Keratinocyte (primary cell): Measurements from ENCODE around the gene ACVR1. TPM values are rescaled to one million over a fixed set of nuclear protein-coding genes. Genes with fewer than 3 reads are reported as not detected.
"Not testable (repeated sequence)": the region's sequence is repeated elsewhere in the genome, so short reads cannot be mapped to it uniquely, and the experiment has no call there.

Experiments used
- DNase-seq: peaks from one replicate; pipeline ENCODE4 v3.0.0-alpha.2; 2011; ENCODE audit warnings: low read depth, missing footprints, low spot score
- FAIRE-seq: peaks from 2 replicates; lab custom pipeline; 2011; peaks lifted over from hg19 to GRCh38; lab: Jason Lieb, UNC
- H2AFZ ChIP-seq: 2 replicates; pipeline ENCODE4 v1.6.0; 2012; ENCODE audit warnings: low read length, control low read depth, inconsistent platforms; ENCODE audit not compliant: control insufficient read depth
- H3K27ac ChIP-seq: 2 replicates; pipeline ENCODE4 v1.5.1; 2011; ENCODE audit warnings: low read length; ENCODE audit not compliant: control insufficient read depth, insufficient read depth
- H3K27me3 ChIP-seq: 3 replicates; pipeline ENCODE4 v1.6.0; 2011; ENCODE audit warnings: low read length; ENCODE audit not compliant: control insufficient read depth, insufficient read depth; ENCODE audit errors: extremely low read depth
- H3K36me3 ChIP-seq, 2 experiments: 2 replicates in 1 of 2; 3 replicates in 1 of 2; pipeline ENCODE4 v1.5.1; 2011; ENCODE audit warnings: low read length in 2 of 2, mild to moderate bottlenecking in 1 of 2; ENCODE audit not compliant: control insufficient read depth in 2 of 2, insufficient read depth in 2 of 2; ENCODE audit errors: extremely low read depth in 1 of 2
- H3K4me1 ChIP-seq: 3 replicates; pipeline ENCODE4 v1.5.1; 2011; ENCODE audit warnings: low read length; ENCODE audit not compliant: control insufficient read depth, insufficient read depth; ENCODE audit errors: extremely low read depth
- H3K4me2 ChIP-seq: 3 replicates; pipeline ENCODE4 v1.6.0; 2011; ENCODE audit warnings: low read depth, low read length; ENCODE audit not compliant: control insufficient read depth, insufficient read depth; ENCODE audit errors: extremely low read depth
- H3K4me3 ChIP-seq, 3 experiments: fragments of 200-600 bp in 1 of 3; sonication (generic) in 1 of 3; 2 replicates in 2 of 3; 3 replicates in 1 of 3; pipeline ENCODE4 v1.5.1; 2011 to 2016; ENCODE audit warnings: low read length in 3 of 3, mild to moderate bottlenecking in 3 of 3, control low read depth in 2 of 3, inconsistent platforms in 1 of 3, low read depth in 1 of 3, mixed read lengths in 1 of 3, mixed run types in 1 of 3, moderate library complexity in 1 of 3; ENCODE audit not compliant: control insufficient read depth in 2 of 3, insufficient read depth in 2 of 3; ENCODE audit errors: extremely low read depth in 1 of 3
- H3K79me2 ChIP-seq: 2 replicates; pipeline ENCODE4 v1.6.0; 2012; ENCODE audit warnings: low read length; ENCODE audit not compliant: control insufficient read depth, insufficient read depth
- H3K9ac ChIP-seq: 3 replicates; pipeline ENCODE4 v1.6.0; 2011; ENCODE audit warnings: low read length; ENCODE audit not compliant: control insufficient read depth, insufficient read depth; ENCODE audit errors: extremely low read depth
- H3K9me1 ChIP-seq: 3 replicates; pipeline ENCODE4 v1.6.0; 2011; ENCODE audit warnings: low read length; ENCODE audit not compliant: control insufficient read depth, insufficient read depth; ENCODE audit errors: extremely low read depth
- H3K9me3 ChIP-seq: 2 replicates; pipeline ENCODE4 v1.5.1; 2012; ENCODE audit warnings: low read depth, low read length; ENCODE audit not compliant: control insufficient read depth
- H4K20me1 ChIP-seq: 3 replicates; pipeline ENCODE4 v1.6.0; 2011; ENCODE audit warnings: low read length; ENCODE audit not compliant: control insufficient read depth, insufficient read depth; ENCODE audit errors: extremely low read depth
- CTCF ChIP-seq, 3 experiments: IDR thresholded peaks in 1 of 3; conservative IDR thresholded peaks in 1 of 3; optimal IDR thresholded peaks in 1 of 3; 2 replicates in 2 of 3; 3 replicates in 1 of 3; pipeline versions ENCODE3 to v1.5.1; 2011; ENCODE audit warnings: low read length in 3 of 3, mild to moderate bottlenecking in 3 of 3, moderate library complexity in 2 of 3, control low read depth in 1 of 3, inconsistent platforms in 1 of 3; ENCODE audit not compliant: insufficient read depth in 2 of 3; ENCODE audit errors: extremely low read depth in 1 of 3
- EZH2 ChIP-seq: IDR thresholded peaks from one replicate; pipeline ENCODE4 v1.6.1; 2012; ENCODE audit warnings: inconsistent platforms, mild to moderate bottlenecking, low read length, moderate library complexity
- dilution Hi-C: fragments of 300-500 bp; cut with MboI; formaldehyde crosslinking; loops from one replicate; pipeline ENCODE4 v1.7.0; 2020; ENCODE audit warnings: low sequenced_read_pairs; ENCODE audit not compliant: extremely low pct_ligation_motif_present
- polyA plus RNA-seq, 5 experiments: library from polyadenylated mRNA; depleted of rRNA in 3 of 5; stranded (reverse) in 3 of 5; stranded (forward) in 1 of 5; unstranded in 1 of 5; fragments of >200 nt; gene quantifications; 1 replicate in 1 of 5; 2 replicates in 3 of 5; 3 replicates in 1 of 5; pipeline versions ENCODE4 v1.2.1 to v1.2.3, GENCODE V29; 2011 to 2012; ENCODE audit warnings: missing spikeins in 2 of 5, low read depth in 1 of 5, low replicate concordance in 1 of 5

The ACVR1 gene
- polyA plus RNA-seq, 1 donor (not counting 4 experiments of a cell fraction or from before 2014, with no cell fraction given), result 30.8 TPM

GRCh38 chr2:157720504-157720903 is 155.6 kb downstream of the ACVR1 start:
- TF ChIP-seq CTCF (optimal IDR thresholded peaks at IDR 0.05 in 1 of 3, IDR thresholded peaks at IDR 0.05 in 1 of 3, conservative IDR thresholded peaks at IDR 0.05 in 1 of 3; ENCODE audit: extremely low read depth in 1 of 3, insufficient read depth in 2 of 3, low read length in 3 of 3), result no peak
- TF ChIP-seq EZH2, result no peak
- no peak overlapping the region for H3K4me2 ChIP-seq
- dilution Hi-C loops, result no loop called here
- H3K4me3 ChIP-seq, result no peak overlapping the region
- no peak overlapping the region for H2AFZ ChIP-seq
- no peak for DNase-seq
- H3K9me3 ChIP-seq, result no peaks in the 10 kb centered on the region
- no peak overlapping the region for H3K9ac ChIP-seq
- no peaks in the 10 kb centered on the region for H4K20me1 ChIP-seq
- H3K27me3 ChIP-seq, result no peaks in the 10 kb centered on the region
- H3K79me2 ChIP-seq, result no peaks in the 10 kb centered on the region
- no peaks in the 10 kb centered on the region for H3K9me1 ChIP-seq
- peaks cover 3% of the 10 kb centered on the region in 2 experiments for H3K36me3 ChIP-seq
- no peaks in the 10 kb centered on the region for H3K4me1 ChIP-seq
- no peak for FAIRE-seq
- no peak overlapping the region for H3K27ac ChIP-seq

GRCh38 chr2:157704653-157705052 is 171.5 kb downstream of the ACVR1 start:
- not testable (repeated sequence) for H3K9me3 ChIP-seq, H3K4me1 ChIP-seq

GRCh38 chr2:157704148-157704547 is 172.0 kb downstream of the ACVR1 start:
- H3K9me1 ChIP-seq, H3K27ac ChIP-seq, H3K9ac ChIP-seq, dilution Hi-C loops, H3K4me3 ChIP-seq, H2AFZ ChIP-seq, H4K20me1 ChIP-seq, H3K27me3 ChIP-seq, H3K9me3 ChIP-seq, H3K36me3 ChIP-seq, DNase-seq, FAIRE-seq, H3K4me1 ChIP-seq, H3K4me2 ChIP-seq, H3K79me2 ChIP-seq: not testable (repeated sequence)

More at GRCh38 chr2:157704653-157705052, 171.5 kb downstream of the ACVR1 start:
- H3K9ac ChIP-seq, DNase-seq, H3K27ac ChIP-seq, H2AFZ ChIP-seq, dilution Hi-C loops, H3K79me2 ChIP-seq, H3K27me3 ChIP-seq, H3K36me3 ChIP-seq, H3K9me1 ChIP-seq, H3K4me3 ChIP-seq, FAIRE-seq, H3K4me2 ChIP-seq, H4K20me1 ChIP-seq: not testable (repeated sequence)
